Measurements from ENCODE around the gene ENKD1. TPM values are rescaled to one million over a fixed set of nuclear protein-coding genes. Genes with fewer than 3 reads are reported as not detected.
A peak's percentile ranks its signal among the peaks of the same experiment; 100 is the strongest.

ENKD1 gene, protein sequence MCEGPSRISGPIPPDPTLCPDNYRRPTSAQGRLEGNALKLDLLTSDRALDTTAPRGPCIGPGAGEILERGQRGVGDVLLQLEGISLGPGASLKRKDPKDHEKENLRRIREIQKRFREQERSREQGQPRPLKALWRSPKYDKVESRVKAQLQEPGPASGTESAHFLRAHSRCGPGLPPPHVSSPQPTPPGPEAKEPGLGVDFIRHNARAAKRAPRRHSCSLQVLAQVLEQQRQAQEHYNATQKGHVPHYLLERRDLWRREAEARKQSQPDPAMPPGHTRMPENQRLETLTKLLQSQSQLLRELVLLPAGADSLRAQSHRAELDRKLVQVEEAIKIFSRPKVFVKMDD
- total RNA-seq = 10 to 100 TPM in 1 of 2 experiments, 1 to 10 TPM in 1; 9.3 to 10.7 TPM

DNA sequence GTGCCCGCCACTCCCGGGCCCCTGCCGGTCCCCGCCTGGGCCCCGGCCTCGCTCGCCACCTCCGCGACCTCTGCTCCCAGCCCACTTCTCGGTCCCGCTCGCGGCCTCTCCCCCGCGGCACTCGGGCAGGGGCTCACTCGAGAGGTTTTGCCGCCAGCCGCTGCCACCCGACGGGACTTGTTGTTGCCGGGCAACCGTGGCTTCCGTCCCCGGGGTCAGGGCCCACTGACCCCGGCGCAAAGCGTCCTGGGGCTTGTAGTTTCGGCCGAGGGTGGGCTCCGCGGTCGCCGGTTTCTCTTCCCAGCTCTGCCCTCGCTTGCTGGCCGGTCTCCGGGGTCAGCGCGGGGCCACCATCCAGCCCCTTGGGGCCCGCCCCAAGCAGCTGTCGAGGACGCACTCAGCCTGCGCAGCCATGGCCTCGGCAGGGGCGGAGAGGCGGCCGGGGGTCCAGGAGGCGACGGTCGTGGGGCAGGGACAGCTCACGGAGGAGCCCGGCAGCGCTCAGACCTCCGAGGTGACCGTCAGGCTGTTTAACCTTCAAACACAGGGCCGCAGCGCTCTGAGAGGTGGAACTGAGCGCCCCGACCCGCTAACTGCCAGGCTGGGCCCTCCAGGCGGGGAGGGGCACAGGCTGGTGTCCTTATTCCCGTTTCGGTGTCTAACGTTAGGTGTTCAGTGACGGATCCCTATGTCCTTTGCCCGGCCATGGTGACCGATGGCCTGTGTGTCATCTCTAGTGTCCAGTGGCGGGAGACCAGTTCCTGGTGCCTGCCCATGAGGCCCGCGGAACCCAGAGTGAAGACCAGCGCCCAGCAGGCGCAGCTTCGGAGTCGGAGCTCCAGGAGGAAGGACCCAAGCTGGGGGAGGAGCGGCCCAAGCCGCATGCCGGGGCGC lies at the start of gene ENKD1, which contains the start of gene C16orf86:
ENKD1 (minus strand) TSS at position 192 of the 894 bp plus-strand sequence. CDS start 308 bp downstream, outside the sequence.
C16orf86 (plus strand) TSS at position 256 of the 894 bp plus-strand sequence; CDS start at position 413, 157 bp downstream.
- peak within 1 kb of the TSS; percentile 91 for H3K4me3 Mint-ChIP-seq
- no peaks in the 10 kb centered on the region for H3K9me3 Mint-ChIP-seq
- H3K27ac Mint-ChIP-seq = peak within 1 kb of the TSS; percentile 82
- peaks cover 1% of the 10 kb centered on the region for H3K36me3 Mint-ChIP-seq
- peak; percentile 84 for DNase-seq
- H3K4me1 Mint-ChIP-seq = peaks cover 14% of the 10 kb centered on the region
- no peaks in the 10 kb centered on the region for H3K27me3 Mint-ChIP-seq

DNA sequence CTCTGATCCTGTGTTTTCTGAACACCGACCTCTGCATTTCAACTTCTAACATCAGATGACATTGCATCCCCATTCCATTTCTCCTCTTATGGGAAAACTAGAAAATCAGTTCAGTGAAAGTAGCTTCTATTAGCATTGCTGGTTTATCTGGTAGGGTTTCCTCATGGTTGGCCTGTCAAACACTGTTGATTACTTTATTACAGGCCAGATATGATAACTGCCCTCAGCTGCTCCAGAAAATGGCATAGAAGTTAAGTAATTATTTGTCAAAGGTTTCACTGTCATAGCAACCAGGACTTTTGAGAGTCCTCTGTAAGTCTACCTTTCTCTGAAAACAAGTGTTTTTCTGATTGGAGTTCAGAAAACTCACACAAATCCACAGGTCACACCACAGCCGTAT lies 49.5 kb upstream of the ENKD1 start:
- no peak for DNase-seq
- Mint-ChIP-seq H3K9me3 (no peaks in the 10 kb centered on the region), H3K27ac (no peak overlapping the region), H3K4me3 (no peak overlapping the region), H3K4me1 (peaks cover 34% of the 10 kb centered on the region), H3K36me3 (no peaks in the 10 kb centered on the region), H3K27me3 (no peaks in the 10 kb centered on the region)

DNA sequence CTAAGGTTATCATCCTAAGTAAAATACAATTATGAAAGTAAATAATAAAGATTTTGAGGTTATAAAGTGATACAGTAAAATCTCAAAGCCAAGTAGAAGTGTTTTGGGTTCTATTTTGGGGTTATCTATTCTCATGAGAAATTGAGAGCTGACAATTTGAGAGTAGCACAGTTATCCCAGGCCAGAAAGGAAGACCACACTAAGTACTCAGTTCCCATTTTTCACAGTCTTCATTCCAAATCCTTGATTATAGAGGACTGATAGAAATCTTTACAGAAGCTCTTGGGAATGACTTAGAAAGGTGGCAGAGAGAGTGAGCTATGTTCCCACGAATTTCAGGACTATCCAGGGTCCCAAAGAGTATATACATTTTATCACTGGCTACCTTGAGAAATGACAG lies 48.0 kb upstream of the ENKD1 start:
- Mint-ChIP-seq H3K4me3 (no peak overlapping the region), H3K27me3 (no peaks in the 10 kb centered on the region), H3K4me1 (peaks cover 25% of the 10 kb centered on the region), H3K27ac (no peak overlapping the region), H3K36me3 (peaks cover 2% of the 10 kb centered on the region), H3K9me3 (no peaks in the 10 kb centered on the region)
- no peak for DNase-seq

DNA sequence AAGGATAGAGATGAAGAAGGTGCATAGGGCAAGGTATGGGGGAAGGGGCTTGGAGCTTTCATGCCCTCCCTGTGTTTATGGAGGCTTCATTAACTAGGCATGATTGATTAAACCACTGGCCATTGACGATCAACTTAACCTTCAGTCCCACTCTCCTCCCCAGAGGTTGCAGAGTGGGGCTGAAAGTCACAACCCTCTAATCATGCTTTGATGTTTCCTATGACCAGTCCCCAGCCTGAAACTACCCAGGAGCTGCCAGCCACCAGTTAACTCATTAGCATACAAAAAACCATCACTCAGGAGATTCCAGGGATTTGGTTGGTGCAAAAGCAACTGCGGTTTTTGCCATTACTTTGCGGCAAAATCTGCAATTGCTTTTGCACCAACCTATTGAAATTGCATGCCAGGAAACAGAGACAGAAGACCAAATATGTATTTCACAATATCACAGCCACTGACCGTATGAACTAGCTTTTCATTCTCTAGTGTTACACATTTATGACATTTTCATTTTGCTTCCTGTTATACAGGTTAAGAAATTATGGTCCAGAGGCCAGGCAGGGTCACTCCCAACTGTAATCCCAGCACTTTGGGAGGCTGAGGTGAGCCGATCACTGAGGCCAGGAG lies 47.2 kb upstream of the ENKD1 start:
- no peaks in the 10 kb centered on the region for H3K27me3 Mint-ChIP-seq
- H3K4me1 Mint-ChIP-seq = peaks cover 25% of the 10 kb centered on the region
- no peaks in the 10 kb centered on the region for H3K9me3 Mint-ChIP-seq
- peaks cover 2% of the 10 kb centered on the region for H3K36me3 Mint-ChIP-seq
- DNase-seq = no peak
- no peak overlapping the region for H3K27ac Mint-ChIP-seq
- H3K4me3 Mint-ChIP-seq = no peak overlapping the region

DNA sequence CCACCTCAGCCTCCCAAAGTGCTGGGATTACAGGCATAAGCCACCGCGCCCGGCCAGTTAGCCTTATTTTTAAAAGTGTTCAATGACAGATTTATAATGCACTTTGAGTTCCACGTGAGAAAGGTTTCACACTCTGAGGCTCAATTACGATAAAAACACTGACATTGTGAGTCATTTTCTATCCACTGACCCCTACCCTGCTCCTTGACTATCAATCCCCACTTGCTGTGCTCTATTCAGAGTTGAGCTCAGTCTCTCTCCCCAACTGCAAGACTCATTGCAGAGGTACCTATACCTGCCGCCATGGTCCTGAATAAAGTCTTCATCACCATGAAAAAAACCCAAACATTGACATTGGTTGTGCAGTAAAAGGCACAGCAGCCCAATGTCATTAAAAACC lies 44.1 kb upstream of the ENKD1 start:
- Mint-ChIP-seq H3K9me3 (no peaks in the 10 kb centered on the region), H3K4me1 (peaks cover 6% of the 10 kb centered on the region), H3K27ac (no peak overlapping the region), H3K36me3 (peaks cover 2% of the 10 kb centered on the region), H3K27me3 (no peaks in the 10 kb centered on the region), H3K4me3 (no peak overlapping the region)
- no peak for DNase-seq

DNA sequence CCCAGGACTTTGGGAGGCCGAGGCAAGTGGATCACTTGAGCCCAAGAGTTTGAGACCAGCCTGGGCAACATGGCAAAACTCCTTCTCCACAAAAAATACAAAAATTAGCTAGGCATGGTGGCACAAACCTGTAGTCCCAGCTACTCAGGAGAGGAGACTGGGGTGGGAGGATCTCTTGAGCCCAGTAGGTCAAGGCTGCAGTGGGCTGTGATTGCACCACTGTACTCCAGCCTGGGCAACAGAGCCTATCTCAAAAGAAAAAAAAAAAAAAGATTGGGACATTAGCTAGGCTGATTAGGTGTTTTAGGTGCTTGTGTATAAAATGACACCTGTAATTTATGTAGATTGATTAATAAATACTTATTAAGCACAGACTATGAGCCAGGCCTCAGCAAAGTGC lies 42.5 kb upstream of the ENKD1 start:
- Mint-ChIP-seq H3K4me3 (no peak overlapping the region), H3K36me3 (peaks cover 2% of the 10 kb centered on the region), H3K27ac (no peak overlapping the region), H3K4me1 (peaks cover 6% of the 10 kb centered on the region), H3K9me3 (no peaks in the 10 kb centered on the region), H3K27me3 (no peaks in the 10 kb centered on the region)
- DNase-seq = no peak

DNA sequence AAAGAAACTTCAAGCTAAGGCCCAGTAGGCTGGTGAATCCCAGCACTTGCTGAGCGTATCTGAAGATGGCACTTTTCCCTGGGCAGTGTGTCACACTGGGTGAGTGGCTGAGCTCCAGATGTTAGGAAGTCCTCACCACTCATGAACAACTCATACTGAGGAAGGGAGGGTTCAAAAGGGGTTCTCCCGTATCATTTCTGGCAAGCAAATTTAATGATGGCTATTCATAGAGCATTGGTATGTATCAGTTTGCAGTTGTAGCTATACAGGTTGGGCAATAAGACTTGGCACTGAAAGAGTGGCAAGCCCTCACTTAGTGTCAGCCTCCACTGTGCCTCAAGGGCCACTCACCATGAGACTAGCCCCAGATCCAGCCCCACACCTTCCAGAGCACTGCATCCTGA lies 41.8 kb upstream of the ENKD1 start:
- Mint-ChIP-seq H3K27me3 (no peaks in the 10 kb centered on the region), H3K4me1 (peaks cover 9% of the 10 kb centered on the region), H3K9me3 (no peaks in the 10 kb centered on the region), H3K4me3 (no peak overlapping the region), H3K27ac (no peak overlapping the region), H3K36me3 (peaks cover 2% of the 10 kb centered on the region)
- no peak for DNase-seq

DNA sequence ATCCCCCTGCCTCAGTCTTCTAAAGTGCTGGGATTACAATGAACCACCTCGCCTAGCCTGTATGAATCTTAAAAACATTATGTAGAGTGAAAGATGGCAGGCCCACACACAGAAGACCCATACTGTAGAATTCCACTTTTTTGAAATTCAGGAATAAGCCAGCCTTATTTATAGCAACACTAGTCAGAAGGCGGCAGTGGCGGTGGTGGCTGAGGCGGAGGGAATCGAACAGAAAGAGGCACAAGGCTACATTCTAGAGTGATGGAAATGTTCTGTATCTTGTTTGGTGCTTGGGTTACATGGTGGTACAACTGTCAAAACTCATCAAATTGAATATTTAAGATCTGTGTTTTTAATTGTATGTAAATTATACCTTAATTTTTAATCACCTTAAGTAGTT lies 41.2 kb upstream of the ENKD1 start:
- Mint-ChIP-seq H3K4me3 (no peak overlapping the region), H3K9me3 (no peaks in the 10 kb centered on the region), H3K4me1 (peaks cover 11% of the 10 kb centered on the region), H3K27me3 (no peaks in the 10 kb centered on the region), H3K27ac (no peak overlapping the region), H3K36me3 (peaks cover 2% of the 10 kb centered on the region)
- DNase-seq = no peak

DNA sequence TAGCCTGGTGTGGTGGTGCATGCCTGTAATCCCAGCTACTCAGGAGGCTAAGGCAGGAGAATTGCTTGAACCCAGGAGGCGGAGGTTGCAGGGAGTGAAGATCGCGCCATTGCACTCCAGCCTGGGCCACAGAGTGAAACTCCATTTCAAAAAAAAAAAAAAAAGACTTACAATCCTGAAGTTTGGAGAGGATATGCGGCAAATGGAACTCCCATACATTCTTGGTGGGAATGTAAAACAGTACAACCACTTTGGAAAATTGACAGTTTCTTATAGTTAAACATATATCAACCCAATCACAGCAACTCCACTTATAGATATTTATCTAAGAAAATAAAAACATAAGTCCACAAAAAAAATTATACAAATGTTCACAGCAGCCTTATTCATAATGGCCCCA lies 40.7 kb upstream of the ENKD1 start:
- H3K4me1 Mint-ChIP-seq = peaks cover 11% of the 10 kb centered on the region
- no peak overlapping the region for H3K4me3 Mint-ChIP-seq
- DNase-seq = no peak
- no peak overlapping the region for H3K27ac Mint-ChIP-seq
- H3K36me3 Mint-ChIP-seq = peaks cover 2% of the 10 kb centered on the region
- H3K9me3 Mint-ChIP-seq = no peaks in the 10 kb centered on the region
- no peaks in the 10 kb centered on the region for H3K27me3 Mint-ChIP-seq

DNA sequence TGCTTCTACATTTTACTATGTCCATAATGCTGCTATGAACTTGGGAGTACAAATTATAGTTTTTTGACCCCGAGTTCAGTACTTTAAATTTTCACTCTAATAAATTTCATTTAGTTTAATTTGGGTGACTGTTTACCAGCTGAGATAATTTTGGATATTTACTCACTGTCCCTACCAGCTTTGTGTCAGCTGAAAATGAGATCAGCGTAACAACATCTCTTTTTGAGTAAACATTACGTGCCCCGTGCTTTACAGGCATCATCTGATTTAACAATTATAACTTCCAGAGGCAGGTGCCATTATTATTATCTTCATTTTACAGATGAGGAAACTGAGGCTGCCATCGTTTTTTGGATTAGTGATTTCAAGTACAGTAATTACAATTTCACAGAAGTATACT lies 37.6 kb upstream of the ENKD1 start:
- Mint-ChIP-seq H3K4me3 (no peak overlapping the region), H3K27me3 (no peaks in the 10 kb centered on the region), H3K36me3 (no peaks in the 10 kb centered on the region), H3K4me1 (peaks cover 14% of the 10 kb centered on the region), H3K9me3 (no peaks in the 10 kb centered on the region), H3K27ac (no peak overlapping the region)
- no peak for DNase-seq

DNA sequence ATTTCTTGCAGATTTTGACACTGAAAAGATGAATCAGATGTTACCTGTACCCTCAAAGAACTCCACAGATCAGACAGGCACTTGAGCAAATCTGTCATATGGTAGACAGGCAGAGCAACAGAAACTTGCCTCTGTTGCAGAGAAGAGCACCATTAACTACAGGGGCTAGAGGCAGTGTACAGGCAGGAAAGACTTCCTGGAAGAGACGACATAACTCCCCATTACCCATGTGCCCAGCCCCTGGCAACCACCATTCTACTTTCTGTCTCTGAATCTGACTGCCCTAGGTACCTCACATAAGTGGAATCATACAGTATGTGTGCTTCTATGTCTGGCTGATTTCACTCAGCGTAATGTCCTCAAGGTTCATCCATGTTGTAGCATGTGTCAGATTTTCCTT lies 37.1 kb upstream of the ENKD1 start:
- H3K36me3 Mint-ChIP-seq = peaks cover 1% of the 10 kb centered on the region
- H3K4me3 Mint-ChIP-seq = no peak overlapping the region
- peaks cover 1% of the 10 kb centered on the region for H3K9me3 Mint-ChIP-seq
- peak overlapping the region; percentile 40 for H3K27ac Mint-ChIP-seq
- H3K27me3 Mint-ChIP-seq = no peaks in the 10 kb centered on the region
- H3K4me1 Mint-ChIP-seq = peaks cover 14% of the 10 kb centered on the region
- DNase-seq = no peak

DNA sequence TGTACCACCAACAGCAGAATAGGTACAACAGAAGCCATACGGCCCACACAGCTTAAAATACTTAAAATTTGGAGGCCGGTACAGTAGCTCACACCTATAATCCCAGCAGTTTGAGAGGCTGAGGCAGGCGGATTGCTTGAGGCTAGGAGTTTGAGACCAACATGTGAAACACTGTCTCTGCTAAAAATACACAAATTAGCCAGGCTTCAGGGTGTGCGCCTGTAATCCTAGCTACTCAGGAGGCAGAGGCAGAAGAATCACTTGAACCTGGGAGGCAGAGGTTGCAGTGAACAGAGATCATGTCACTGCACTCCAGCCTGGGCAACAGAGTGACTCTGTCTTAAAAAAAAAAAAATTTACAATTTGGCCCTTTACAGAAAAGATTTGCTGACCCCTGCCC lies 35.6 kb upstream of the ENKD1 start:
- Mint-ChIP-seq H3K4me3 (no peak overlapping the region), H3K4me1 (peaks cover 14% of the 10 kb centered on the region), H3K9me3 (peaks cover 1% of the 10 kb centered on the region), H3K27me3 (no peaks in the 10 kb centered on the region), H3K36me3 (peaks cover 5% of the 10 kb centered on the region), H3K27ac (no peak overlapping the region)
- DNase-seq = no peak

DNA sequence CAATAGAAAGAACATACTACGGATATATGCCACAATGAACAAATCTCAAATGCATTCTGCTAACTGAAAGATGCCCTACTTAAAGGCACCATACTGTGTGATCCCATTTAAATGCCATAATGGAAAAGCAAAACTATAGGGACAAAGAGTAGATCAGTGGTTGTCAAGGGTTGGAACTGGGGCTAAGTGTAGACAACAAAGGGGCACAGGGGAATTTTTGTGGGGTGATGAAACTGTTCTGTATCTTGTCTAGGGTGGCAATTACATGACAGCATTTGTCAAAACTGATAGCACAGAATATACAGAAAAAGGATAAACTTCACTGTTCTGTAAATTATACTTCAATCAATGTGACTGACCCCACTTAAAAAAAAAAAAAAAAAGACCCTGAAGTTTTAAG lies 34.9 kb upstream of the ENKD1 start:
- H3K27me3 Mint-ChIP-seq = no peaks in the 10 kb centered on the region
- peaks cover 5% of the 10 kb centered on the region for H3K36me3 Mint-ChIP-seq
- DNase-seq = no peak
- H3K4me1 Mint-ChIP-seq = peaks cover 14% of the 10 kb centered on the region
- H3K4me3 Mint-ChIP-seq = no peak overlapping the region
- H3K9me3 Mint-ChIP-seq = peaks cover 1% of the 10 kb centered on the region
- H3K27ac Mint-ChIP-seq = no peak overlapping the region

DNA sequence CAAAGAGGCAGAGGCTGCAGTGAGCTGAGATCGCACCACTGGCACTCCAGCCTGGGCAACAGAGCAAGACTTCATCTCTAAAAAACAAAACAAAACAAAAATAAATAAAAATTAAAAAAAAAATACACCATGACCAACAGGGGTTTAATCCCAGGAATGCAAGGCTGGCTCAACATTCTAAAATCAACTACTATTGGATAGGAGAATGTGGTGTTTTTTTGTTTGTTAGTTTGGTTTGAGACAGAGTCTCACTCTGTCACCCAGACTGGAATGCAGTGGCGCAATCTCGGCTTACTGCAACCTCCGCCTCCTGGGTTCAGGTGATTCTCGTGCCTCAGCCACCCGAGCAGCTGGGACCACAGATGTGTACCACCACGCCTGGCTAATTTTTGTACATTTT lies 32.7 kb upstream of the ENKD1 start:
- no peaks in the 10 kb centered on the region for H3K27me3 Mint-ChIP-seq
- no peak overlapping the region for H3K4me3 Mint-ChIP-seq
- peaks cover 14% of the 10 kb centered on the region for H3K4me1 Mint-ChIP-seq
- H3K9me3 Mint-ChIP-seq = peaks cover 1% of the 10 kb centered on the region
- peaks cover 5% of the 10 kb centered on the region for H3K36me3 Mint-ChIP-seq
- no peak for DNase-seq
- no peak overlapping the region for H3K27ac Mint-ChIP-seq
